ENCODE measurements around the gene KATNBL1.

DNA sequence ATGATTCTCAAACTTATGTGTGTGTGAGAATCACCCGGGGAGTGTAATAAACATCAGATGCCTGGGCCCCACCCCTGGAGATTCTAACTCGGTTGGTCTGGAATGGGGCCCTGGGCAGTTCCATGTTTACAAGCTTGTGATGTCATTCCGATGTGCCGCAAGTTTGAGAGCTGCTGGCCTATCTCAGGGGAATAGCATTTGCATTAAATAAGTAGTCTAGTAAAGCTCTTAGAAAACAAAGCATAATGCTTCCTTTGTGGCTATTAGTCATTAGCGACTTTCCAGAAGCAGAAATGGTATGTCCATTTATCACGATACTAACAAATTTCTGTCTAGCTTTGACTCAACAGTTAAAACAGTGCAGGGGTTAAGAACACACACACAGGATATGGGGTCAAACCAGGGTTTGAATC lies 87.1 kb downstream of the KATNBL1 start:
- TF ChIP-seq CTCF (IDR thresholded peaks at IDR 0.05; ENCODE audit: poor library complexity) = no peak
- no peak for TF ChIP-seq EZH2phosphoT487 (IDR thresholded peaks at IDR 0.05; ENCODE audit: low read depth, severe bottlenecking, unreplicated experiment)
